Suprapubic skin (tissue), 3 donors: ENCODE measurements around the gene PIGQ.

Source experiments
- POLR2AphosphoS5 ChIP-seq, 3 donors: sonication (generic); formaldehyde crosslinking; IDR thresholded peaks; one replicate each; pipeline ENCODE4 v1.6.1; 2017; ENCODE audit warnings: antibody characterized with exemption in 3 of 3
- TF ChIP-seq, protein P1 (sequence below), 2 donors: fragments of 200-600 bp in 1 of 2; fragments of 450-650 bp in 1 of 2; sonication (generic) in 1 of 2; IDR thresholded peaks; one replicate each; pipeline ENCODE4 v1.5.1; 2016 to 2019; ENCODE audit warnings: antibody characterized with exemption in 2 of 2, mild to moderate bottlenecking in 1 of 2, moderate library complexity in 1 of 2

GRCh38 chr16:552171-552570 lies 17.6 kb upstream of the PIGQ start:
- TF ChIP-seq, protein P1, sequence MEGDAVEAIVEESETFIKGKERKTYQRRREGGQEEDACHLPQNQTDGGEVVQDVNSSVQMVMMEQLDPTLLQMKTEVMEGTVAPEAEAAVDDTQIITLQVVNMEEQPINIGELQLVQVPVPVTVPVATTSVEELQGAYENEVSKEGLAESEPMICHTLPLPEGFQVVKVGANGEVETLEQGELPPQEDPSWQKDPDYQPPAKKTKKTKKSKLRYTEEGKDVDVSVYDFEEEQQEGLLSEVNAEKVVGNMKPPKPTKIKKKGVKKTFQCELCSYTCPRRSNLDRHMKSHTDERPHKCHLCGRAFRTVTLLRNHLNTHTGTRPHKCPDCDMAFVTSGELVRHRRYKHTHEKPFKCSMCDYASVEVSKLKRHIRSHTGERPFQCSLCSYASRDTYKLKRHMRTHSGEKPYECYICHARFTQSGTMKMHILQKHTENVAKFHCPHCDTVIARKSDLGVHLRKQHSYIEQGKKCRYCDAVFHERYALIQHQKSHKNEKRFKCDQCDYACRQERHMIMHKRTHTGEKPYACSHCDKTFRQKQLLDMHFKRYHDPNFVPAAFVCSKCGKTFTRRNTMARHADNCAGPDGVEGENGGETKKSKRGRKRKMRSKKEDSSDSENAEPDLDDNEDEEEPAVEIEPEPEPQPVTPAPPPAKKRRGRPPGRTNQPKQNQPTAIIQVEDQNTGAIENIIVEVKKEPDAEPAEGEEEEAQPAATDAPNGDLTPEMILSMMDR (IDR thresholded peaks at IDR 0.05), result no peak
- no peak for TF ChIP-seq POLR2AphosphoS5 (IDR thresholded peaks at IDR 0.05)
